ENCODE results near the gene SCAP.

GRCh38 chr3:47413751-47414150 lies 62.0 kb downstream of the SCAP start:
- TF ChIP-seq CTCF (IDR thresholded peaks at IDR 0.05 in 2 of 3, conservative IDR thresholded peaks at IDR 0.05 in 1 of 3; ENCODE audit: borderline replicate concordance in 1 of 3, insufficient read depth in 1 of 3, low read depth in 2 of 3, low read length in 2 of 3), result no peak
- no peak for TF ChIP-seq POLR2A (IDR thresholded peaks at IDR 0.05; ENCODE audit: borderline replicate concordance, extremely low read depth, insufficient read depth, insufficient read length)

All from HCT116 (cell line).